ENCODE data around the gene OR2F1.

Gene OR2F1

DNA sequence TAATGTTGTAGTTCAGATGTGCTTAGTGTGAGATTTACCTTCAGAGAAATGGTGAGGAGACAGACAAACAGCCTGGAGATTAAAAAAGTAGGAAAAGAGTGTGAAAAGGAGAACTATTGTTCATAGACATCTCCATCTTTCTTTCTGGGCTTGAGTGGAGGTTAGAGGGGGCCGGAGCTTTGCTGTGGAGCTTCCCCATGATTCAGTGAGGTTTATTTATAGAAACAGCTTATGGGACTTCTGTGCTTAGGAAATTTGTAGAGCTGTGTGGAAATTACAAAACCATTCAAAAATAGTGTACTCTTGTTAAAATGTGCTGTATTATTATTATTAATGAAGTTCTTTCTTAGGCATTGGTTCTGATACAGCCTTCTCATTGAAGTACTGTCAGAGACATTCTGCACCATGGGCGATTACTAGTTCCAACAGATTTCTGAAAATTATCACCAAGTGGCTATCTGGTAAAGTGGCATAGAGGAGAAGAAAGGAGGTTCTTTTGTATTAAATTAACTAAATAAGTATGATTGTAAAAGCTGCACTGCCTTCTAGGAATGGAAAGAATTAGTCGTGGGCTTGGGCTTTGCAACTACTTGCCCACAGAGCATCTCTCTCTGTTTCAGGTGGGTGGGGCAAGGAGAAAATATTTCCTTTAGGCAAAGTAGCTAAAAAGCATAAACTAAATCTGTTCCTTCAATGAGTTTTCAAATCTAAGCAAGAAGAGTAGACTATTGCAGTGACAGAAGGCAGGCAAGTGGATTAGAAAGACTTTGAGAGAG is 44.0 kb upstream of the OR2F1 start:
- ChIA-PET POLR2A (interaction anchor here (0.9 kb wide), 1 partner anchor 9 kb away, joined by 3 read pairs; the partner anchor contains the start of gene TCAF1), CTCF (interaction anchor here (2.8 kb wide), 1 partner anchor 9 kb away, joined by 14 read pairs; the partner anchor contains the start of gene TCAF1)
- DNase-seq (ENCODE audit: low read depth, low spot score) = no peak
- TF ChIP-seq, protein P1, sequence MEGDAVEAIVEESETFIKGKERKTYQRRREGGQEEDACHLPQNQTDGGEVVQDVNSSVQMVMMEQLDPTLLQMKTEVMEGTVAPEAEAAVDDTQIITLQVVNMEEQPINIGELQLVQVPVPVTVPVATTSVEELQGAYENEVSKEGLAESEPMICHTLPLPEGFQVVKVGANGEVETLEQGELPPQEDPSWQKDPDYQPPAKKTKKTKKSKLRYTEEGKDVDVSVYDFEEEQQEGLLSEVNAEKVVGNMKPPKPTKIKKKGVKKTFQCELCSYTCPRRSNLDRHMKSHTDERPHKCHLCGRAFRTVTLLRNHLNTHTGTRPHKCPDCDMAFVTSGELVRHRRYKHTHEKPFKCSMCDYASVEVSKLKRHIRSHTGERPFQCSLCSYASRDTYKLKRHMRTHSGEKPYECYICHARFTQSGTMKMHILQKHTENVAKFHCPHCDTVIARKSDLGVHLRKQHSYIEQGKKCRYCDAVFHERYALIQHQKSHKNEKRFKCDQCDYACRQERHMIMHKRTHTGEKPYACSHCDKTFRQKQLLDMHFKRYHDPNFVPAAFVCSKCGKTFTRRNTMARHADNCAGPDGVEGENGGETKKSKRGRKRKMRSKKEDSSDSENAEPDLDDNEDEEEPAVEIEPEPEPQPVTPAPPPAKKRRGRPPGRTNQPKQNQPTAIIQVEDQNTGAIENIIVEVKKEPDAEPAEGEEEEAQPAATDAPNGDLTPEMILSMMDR (IDR thresholded peaks at IDR 0.05; ENCODE audit: insufficient read depth, low read length, missing control alignments) = no peak
- H3K4me3 ChIP-seq (ENCODE audit: low read depth, low read length) = no peak overlapping the region

DNA sequence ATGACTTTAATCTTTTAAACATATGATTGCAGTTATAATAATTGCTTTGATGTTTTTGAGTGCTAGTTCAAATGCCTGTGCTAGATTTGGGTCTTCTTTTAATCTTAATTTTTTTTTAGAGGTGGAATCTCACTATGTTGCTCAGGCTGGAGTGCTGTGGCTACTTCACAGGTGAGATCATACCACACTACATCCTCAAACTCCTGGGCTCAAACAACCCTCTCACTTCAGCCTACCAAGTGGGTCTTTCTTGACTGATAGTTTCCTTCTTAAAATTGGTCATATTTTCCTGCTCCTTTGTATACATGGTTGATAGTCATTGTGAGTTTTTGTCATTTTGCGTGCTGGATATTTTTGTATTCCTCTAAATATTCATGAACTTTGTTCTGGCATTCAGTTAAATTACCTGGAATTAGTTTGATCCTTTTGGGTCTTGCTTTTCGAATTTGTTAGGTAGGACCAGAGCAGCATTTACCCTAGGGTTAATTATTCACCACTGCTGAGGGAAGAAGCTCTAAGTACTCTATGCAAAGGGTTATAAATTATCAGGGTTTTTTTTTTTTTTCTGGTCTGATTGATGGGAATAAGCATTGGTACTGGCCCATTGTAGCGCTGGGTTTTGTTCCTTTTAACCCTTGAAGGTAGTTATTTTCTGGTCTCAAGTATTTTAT is 40.6 kb upstream of the OR2F1 start:
- CTCF ChIA-PET = no interaction called here
- TF ChIP-seq, protein P1 (IDR thresholded peaks at IDR 0.05; ENCODE audit: insufficient read depth, low read length, missing control alignments) = no peak

DNA sequence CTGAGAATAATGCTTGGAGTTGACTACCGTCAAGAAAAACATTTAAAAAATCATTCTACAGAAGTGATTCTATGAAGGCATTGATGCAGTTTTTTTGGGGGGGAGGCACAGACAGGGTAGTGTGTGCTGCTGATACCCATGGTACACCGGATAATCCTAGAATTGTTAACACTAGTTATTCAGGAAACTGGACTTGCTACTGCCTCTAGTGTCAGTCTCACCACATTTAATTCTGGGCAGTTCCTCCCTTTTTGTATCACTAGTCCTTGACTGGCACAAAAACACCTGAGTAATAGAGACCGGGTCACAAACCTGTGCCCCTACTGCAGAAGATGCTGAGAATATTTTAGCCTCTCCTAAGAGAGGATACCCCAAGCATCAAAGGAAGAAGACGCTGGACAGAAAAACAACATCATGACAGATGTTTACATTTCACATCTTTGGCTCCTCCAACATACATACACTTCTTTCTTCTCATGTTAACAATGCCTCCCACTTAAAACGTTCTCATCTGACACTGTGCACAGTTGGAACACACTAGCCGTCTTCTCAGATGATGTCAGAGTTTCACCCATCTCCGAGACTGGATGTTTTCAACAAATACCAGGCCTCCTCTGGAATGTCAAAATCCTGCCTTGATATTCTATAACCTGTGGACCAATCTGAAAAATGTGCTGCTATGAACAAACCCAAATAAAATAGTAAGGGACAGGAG is 39.5 kb upstream of the OR2F1 start:
- POLR2A ChIA-PET = no interaction called here
- DNase-seq (ENCODE audit: low read depth, low spot score) = no peak

More for the DNA sequence above, 40.6 kb upstream of the OR2F1 start:
- DNase-seq (ENCODE audit: low read depth, low spot score) = no peak
- POLR2A ChIA-PET = no interaction called here
- no peak overlapping the region for H3K4me3 ChIP-seq (ENCODE audit: low read depth, low read length)

DNA sequence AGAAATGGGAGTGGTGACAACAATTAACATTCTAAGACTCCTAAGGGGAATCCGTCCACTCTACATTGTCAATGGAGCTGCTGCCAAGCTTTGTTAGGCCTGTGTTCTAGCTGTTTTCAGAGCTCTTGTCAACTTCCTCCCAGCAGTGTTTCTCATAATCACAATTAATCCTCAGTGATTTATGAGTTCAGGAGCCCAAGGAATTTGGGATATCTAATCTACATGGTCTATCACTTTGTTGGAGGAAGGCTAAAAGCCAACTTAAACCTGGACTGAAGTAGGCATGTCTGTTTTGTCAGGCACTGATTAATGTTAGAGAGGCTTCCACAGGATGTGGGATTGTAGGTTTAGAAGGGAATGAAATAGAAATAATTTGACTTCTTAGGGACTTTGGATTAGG is 29.8 kb upstream of the OR2F1 start:
- no peak for DNase-seq (ENCODE audit: low read depth, low spot score)
- POLR2A ChIA-PET = no interaction called here
- TF ChIP-seq, protein P1 (IDR thresholded peaks at IDR 0.05; ENCODE audit: insufficient read depth, low read length, missing control alignments) = no peak
- no peak overlapping the region for H3K4me3 ChIP-seq (ENCODE audit: low read depth, low read length)
- CTCF ChIA-PET = interaction anchor here (1.2 kb wide), 1 partner anchor 23 kb away, joined by 4 read pairs; the partner anchor contains the start of gene TCAF1

More for the DNA sequence above, 39.5 kb upstream of the OR2F1 start:
- TF ChIP-seq, protein P1 (IDR thresholded peaks at IDR 0.05; ENCODE audit: insufficient read depth, low read length, missing control alignments) = no peak
- no peak overlapping the region for H3K4me3 ChIP-seq (ENCODE audit: low read depth, low read length)
- CTCF ChIA-PET = no interaction called here

DNA sequence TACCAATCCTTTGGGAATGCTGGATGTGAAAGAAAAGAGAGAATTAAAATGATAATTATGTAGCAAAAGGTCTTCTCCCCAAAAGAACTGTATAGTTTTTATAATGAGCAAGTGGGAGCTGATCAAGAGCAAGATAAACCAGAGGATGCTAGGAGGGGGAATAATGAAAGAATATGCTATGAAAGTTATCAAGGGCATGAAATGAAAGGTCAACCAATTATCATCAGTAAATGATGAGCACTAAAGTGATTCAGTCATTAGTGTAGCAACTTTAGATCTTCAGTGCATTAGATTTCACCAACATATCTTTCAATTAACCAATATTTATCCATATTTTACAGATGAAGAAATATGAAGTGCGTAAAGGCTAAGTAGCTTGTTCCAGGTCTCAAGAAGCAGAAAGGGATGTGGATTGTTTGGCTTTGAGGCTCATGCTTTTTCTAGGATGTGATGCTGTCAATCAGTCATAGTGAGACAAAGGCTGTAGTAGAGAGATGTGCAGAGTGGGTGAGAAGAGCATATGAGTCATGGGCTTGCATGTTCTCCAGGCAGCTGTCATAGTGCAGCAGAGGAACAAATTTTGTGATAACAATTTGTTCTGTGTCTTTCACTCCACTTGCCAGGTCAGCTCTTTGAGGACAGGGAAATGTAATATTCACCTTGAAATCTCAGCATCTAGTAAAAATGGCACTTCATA is 25.3 kb upstream of the OR2F1 start:
- POLR2A ChIA-PET = no interaction called here
- CTCF ChIA-PET = no interaction called here
- TF ChIP-seq, protein P1 (IDR thresholded peaks at IDR 0.05; ENCODE audit: insufficient read depth, low read length, missing control alignments) = no peak
- no peak for DNase-seq (ENCODE audit: low read depth, low spot score)
- no peak overlapping the region for H3K4me3 ChIP-seq (ENCODE audit: low read depth, low read length)

Measured in AG04449 (cell line).